Amniotic stem cell (primary cell): ENCODE results near the gene MFSD2A.
"Not testable (repeated sequence)": the region's sequence is repeated elsewhere in the genome, so short reads cannot be mapped to it uniquely, and the experiment has no call there.

Experiments
- DNase-seq: peaks from one replicate; lab custom pipeline; 2025; lab: John Stamatoyannopoulos, UW

Gene MFSD2A

DNA sequence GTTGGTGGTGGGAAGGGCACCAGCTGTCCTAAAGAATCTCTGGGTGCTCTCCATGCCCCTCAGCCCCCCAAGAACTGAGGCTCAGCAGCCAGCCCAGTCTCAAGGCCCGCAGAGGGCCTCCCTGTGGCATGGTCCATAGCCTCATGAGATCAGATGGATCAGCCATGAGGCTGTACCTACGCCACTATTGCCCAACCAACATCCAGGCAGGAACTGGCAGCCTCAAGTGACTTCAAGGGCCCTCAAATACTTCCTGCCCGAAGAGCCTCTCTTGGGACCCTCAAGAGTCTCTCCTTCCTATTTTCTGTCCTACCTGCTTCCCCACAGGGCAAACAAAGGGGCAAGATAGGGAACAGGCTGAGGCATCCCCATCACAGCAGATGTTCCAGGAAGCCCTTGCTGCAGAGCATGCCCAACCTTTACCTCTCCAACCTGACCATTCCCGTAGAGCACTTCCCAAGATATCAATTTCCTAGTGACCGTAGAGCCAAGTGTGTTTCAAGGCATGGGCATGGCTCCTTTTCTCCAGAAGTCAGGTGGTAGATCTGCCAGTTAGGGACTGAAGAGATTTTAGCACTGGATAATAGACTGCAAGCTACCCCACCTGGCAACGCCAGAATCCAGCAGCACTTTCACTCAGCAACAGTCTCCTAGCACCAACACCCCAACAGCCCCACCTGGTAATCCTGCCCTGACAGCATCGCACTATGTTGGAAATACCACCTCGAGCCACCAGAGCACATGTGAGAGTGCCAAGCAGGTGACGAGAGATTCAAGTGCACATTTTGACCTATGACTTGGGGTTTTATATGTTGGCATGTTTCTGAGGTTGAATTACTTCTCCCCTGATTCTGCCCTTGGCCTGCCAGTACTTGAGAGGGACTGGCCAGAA, 13.7 kb upstream of the MFSD2A start:
- no peak for DNase-seq

DNA sequence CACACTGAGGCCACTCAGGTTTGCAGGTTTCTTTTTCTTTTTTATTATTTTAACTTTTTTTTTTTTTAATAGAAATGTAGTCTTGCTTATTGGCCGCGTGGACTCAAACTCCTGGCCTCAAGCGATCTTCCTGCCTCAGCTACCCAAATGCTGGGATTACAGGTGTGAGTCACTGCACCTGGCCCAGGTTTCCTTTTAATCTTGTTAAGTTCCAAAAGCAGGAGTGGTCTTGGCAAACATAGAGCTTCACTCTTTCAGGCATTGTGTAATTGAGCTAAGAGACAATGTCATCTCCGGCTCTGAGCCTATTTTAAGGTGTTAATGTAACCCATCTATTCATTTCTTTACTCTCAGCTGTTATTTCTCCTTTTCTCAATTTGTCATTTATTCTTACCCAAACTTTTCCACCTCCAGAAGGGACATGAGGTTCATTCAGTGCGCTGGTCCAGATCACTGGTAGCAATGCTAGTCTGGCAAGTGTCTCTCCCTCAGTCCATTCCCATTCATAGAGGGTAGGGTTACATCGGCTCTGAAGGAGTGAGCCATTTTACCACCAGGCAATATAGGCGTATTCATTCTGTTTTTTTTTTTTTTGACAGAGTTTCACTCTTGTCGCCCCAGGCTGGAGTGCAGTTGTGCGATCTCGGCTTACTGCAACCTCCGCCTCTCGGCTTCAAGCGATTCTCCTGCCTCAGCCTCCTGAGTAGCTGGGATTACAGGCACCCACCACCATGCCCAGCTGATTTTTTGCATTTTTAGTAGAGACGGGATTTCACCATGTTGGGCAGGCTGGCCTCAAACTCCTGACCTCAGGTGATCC, 11.3 kb upstream of the MFSD2A start:
- DNase-seq = no peak

DNA sequence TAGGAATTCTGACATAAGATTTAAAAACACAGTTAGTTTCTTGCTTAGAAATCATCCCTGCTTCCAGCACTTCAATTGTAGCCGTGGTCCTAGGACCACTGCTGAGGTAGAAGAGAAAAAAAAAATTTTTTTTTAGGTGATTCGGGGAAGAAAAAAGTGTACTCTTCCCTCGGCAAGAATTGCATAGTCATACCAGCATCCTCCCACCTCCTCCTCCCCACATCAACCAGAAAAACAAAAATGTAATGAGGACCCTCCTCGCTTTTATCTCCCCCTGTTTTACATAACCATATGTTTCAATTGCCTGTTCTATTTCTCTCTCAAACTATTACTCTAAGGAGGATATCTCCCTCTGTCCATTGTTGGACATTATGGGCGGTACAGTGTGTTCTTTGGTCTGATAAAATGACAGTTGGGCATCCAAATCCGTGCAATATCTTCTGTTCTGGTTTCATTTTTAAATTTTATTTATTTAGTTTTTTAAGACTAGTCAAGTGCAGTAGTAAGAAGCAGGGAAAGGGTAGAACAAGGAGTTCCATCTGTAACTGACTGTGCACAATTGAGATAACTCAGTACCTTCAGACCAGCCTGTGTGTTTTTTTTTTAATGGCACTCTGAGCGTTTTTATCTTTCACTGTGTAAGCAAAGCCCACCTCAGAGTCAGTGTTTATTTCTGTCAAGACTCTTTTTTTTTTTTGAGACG, 10.4 kb upstream of the MFSD2A start:
- DNase-seq = no peak

DNA sequence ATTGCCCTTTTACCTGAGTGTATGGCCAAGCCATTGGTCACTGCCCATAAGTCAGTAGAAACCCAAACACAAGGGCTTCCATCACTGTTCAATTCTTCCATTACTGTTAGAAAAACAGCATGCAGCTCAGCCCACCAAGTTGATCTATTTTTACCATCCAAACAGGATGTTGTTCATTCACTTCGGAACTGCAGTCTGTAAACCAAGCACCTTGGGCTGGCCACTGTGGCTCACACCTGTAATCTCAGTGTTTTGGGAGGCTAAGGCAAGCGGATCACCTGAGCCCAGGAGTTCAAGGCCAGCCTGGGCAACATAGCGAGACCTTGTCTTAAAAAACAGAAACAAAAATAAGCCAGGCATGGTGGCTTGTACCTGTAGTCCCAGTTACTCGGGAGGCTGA, 8.7 kb upstream of the MFSD2A start:
- no peak for DNase-seq

DNA sequence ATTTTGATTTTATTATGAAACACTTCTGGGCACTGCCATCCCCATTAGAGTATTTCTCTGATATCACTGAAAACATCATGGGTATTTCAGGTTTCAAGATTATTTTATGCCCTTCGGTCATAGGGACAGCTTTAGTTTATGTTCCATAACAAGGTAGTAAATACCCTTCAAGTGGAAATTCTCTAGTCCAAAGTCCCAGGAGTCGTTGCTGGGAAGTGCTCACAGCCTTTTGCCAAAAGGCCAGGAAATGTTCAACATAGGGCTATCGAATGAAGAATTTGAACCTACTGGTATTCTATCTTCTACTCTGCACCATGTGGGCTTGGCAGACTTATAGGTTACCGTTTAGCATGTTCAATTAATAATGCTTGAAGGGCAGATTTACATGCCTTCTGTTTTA, 7.7 kb upstream of the MFSD2A start:
- no peak for DNase-seq

DNA sequence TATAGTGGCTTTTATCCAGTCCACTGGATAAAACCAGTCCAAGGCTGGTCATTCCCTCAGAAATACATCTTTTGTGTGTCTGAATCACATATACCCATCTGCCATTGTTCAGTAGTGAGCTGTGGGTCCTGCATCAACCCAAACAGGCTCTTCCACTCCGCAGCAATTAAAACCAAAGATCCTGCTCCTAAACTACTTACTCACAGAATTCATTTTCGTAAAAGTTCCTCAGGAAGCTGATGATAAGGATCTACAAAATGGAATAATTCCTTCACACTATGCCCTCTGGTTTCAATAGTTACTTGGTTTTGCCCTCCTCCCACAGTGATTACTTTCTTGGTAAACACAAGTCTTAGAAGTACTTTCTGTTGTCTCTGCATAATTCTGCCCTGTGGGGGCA, 5.1 kb upstream of the MFSD2A start:
- no peak for DNase-seq

DNA sequence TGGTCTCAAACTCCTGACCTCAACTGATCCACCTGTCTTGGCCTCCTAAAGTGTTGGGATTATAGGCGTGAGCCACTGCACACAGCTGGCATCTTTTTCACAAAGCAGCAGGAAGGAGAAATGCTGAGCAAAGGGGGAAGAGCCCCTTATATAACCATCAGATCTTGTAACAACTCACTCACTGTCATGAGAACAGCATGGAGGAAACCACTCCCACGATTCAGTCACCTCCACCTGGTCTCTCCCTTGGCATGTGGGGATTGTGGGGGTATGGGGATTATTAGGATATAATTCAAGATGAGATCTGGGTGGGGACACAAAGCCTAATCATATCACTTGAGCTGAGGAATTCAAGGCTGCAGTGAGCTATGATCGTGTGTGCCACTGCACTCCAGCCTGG, 3.0 kb upstream of the MFSD2A start:
- no peak for DNase-seq

DNA sequence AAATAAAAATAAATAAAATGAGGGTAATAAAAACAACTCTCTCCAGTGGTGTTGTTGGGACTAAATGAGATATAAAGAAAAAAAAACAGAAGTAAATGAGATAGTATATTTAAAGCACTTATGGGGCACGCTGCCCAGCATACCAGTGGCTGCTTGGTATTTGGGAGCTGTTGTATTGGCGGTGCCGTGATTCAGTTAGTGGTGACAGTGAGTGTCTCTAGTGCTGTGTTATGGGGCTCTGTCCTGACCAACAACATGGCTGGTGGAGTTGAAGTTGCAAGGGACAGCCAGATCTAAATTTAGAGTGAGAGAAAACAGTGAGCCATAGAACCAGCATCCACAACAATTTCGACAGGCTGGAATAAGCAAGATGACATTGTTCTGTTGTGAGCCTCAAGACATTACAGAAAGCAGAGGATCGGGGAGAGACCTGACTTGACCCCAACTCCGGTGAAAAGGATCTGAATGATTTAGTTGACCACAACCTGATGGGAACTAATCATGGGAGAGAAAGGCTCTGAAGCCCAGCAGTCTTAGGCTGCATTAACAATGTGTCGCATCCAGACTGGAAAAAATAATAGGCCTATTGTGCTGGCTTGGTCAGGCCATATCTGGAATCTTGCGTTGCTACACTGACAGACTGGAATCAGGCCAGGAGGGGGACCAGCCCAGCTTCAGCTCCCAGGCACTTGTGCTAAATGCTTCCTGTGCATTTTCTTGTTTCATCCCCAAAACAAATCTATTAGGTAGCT, 2.4 kb upstream of the MFSD2A start:
- DNase-seq = no peak

DNA sequence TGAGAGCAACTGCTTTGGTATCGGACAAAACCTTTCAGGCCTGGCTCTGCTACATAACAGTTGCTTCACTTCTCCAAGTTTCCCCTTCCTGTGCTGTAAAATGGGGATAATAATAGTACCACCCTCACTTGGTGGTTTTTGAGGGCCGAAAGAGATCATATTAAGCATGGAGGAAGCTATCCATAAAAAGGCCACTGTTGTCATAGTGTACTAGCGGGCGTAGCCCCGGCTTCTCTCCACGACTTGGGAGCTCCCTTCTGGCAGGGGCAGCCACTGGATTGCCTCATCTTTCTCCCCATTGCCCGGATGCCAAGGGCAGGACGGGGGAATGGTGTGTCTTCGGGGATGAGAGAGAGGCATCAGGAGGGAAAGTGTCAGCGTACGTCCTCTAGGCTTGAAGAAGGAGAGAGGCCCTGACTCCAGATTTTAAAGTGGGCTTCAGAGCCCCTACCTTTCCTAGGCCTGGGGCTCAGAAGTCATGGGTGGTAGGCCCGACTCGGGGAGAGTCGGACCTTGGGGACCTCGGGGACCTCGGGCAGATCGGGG, 548 bp upstream of the MFSD2A start:
- no peak for DNase-seq

DNA sequence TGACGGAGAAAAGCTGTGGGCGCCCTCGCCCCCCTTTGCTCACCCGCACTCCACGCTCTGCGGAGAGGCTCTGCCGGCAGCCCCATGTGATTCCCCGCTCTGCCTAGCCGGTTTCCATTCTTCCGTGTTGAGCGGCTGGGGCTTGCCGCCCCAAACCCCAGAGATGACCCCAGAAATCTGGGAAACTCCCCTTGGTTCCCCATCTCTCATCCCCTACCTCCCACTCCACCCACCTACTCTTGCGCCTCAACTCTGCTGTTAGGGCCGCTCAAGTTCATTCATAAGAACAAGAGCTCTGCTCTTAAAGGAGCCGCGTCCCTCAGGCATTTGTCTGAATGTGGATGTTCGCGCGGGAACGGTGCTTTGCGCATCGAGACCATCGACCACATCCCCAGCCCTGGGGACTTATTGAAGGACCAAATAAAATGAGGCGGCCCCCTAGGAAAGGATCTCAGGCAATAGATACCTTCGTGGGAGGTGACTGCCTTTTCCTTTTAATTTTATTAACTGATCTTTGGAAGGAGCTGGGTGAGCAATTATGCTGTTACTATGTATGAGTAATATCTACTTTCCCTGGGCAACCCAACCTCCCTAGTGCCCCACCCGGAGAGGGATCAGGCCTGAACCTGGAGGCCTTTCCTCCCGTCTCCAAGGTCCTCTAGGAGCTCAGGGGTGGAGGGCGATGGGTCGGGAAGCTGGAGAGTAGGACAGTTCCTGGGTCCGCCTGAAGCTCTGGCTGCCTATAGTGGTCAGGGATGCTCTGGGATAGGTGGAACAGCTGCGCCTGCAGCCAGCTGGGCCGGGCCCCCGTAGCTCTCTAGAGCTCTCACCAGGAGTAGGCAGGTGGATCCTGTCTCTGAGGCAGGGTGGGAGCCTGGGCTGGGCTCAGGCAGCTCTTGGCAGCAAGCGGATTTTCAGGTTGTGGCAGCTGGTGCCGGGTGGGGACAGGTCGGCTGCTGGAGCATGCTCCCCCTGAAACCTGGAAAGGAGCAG, 898 bp downstream of the MFSD2A start:
- DNase-seq = peak; percentile 11

DNA sequence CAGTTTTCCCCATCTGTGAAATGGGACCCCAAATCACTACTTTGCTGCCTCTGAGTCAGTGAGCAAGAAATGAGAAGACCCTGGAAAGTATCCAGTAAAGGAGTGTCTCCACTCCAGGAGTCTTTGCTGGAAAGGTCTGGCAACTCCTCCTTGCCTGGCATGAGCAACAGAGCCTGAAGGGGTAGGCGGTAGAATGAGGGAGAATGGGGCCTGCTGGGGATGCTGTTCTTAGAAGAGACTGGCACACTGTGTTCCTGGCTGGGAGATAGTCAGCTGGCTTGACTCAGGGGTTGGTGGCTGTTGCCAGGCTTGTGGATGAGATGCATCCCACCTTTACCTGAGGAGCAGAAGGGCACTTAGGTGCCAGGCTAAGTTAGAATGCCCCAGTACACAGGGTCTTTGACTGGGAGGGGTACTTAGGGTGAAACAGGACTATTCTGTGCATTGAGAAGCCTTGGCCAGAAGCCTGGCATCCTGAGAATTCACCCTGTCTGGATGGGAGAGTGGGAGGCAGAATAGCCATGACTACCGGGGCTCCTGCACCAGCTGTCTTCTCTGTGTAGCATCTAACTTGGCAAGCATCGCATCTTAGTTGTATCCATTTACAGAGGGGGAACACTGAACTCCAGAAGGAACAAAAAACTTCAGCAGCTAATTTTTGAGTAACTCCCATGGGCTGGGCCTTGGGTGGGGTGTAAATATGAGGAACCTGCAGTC, 2.5 kb downstream of the MFSD2A start:
- no peak for DNase-seq

DNA sequence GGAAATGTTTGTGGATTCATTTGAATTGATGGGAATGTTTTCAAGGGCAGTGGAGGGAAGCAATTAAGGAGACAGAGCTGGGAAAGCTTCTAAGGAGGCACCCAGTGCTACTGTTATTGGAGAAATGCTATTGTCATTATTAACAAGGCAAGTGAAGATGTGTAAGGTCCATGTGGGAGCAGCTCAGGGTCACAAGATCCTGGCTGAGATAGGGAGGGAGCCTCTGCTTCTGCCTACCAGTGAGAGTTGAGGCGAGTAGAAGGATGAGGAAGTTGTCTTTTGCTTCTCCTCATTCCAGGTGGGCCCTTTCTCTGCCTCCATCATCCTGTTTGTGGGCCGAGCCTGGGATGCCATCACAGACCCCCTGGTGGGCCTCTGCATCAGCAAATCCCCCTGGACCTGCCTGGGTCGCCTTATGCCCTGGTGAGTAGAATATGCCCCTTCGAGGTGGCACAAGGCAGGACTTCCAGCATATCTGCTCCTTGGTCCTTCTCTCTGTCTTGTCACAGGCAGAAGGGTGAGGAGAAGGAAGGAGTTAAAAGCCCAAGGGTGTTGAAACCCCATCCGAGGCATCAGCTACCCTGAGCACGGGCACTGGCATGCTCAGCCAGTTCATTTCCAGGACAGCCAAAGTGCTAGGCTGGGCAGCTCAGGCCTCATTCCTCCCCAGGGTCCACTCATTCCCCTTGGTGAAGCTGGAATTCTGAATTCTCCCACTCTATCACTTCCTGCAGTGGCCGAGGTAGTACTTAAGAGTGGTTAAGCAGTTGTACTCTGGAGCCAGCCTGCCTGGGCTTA, 3.7 kb downstream of the MFSD2A start:
- DNase-seq = no peak

DNA sequence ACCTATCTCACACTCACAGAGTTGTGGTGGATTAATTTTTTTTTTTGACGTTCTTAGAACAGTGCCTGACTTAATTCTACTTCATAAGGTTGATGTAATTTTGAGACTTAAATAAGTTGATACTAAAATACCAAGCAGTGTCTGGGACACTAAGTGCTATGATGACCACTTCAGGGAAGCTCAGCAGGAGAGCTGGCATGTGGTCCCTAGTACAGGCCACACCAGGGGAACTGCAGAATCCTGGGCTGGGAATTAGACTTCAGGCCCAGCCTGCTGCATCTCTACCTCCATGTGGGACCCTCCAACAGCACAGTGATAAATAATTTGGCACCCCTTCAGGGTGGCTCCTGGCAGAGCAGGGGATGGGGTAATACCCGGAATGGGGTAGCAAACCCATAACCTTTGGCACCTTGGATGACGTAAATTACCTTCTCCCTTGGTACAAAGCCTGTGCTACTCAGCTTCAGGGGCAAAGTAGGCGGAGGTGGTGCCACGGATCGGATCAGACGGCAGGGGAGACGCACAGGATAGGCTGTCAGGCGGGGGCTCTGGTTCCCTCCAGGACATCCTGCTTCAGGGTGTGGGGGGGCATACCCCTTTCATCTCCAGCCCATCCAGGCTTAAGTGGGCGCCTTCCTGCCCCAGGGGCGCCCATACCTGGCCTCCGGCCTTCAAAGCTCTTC, 4.8 kb downstream of the MFSD2A start:
- no peak for DNase-seq

DNA sequence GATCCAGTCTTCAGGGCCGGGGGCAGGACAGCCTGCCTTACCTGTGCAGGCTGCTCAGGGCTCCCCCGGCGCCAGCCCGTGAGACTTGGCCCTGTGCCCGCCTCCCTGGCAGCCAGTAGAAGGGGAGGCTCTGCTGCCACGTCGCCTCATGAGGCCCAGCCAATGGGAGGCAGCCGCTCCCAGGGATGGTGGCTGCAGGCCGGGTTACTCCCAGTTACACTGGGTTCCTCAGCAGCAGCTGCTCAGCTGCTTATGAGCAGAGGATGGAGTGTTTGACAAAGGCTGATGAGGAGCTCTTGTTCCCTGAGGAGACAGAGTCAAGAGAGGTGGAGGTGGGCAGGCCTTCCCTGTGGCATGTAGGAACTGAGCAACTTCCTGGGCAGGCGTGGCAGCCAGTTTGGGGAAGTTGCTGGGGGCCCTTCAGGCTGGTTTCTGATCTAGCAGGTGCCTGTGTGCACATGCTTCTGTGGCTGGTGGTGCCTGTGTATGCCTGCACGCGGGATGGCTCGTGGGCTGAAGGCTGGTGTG, 5.5 kb downstream of the MFSD2A start:
- no peak for DNase-seq

DNA sequence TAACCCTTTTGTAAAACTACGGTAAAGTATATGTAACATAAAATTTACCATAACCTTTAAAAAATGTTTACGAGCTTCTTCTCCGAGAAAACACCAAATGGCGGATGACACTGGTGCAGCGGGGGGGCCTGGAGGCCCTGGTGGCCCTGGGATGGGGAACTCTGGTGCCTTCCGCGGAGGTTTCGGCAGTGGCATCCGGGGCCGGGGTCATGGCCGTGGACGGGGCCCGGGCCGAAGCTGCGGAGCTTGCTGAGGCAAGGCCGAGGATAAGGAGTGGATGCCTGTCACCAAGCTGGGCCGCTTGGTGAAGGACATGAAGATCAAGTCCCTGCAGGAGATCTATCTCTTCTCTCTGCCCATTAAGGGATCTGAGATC, 7.5 kb downstream of the MFSD2A start:
- no peak for DNase-seq

DNA sequence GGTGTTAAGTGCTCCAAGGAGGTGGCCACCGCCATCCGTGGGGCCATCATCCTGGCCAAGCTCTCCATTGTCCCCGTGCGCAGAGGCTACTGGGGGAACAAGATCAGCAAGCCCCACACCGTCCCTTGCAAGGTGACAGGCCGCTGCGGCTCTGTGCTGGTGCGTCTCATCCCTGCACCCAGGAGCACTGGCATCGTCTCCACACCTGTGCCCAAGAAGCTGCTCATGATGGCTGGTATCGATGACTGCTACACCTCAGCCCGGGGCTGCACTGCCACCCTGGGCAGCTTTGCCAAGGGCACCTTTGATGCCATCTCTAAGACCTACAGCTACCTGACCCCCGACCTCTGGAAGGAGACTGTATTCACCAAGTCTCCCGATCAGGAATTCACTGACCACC, 8.0 kb downstream of the MFSD2A start:
- DNase-seq = not testable (repeated sequence)

DNA sequence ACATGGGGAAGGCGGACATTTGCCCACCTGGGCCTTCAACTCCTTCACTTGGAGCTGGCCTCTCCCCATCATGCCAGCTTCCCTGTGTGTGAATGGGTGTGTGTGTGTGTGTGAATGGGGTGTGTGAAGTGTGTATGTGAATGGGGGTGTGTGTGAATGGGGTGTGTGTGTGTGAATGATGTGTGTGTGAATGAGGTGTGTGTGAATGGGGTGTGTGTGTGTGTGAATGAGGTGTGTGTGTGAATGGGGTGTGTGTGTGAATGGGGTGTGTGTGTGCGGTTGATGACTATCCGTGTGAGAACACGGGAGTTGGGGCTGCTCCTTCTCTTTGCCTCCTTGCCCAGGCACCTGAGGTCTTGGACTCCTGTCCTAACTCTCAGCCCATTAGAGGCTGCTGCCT, 9.6 kb downstream of the MFSD2A start:
- DNase-seq = no peak

DNA sequence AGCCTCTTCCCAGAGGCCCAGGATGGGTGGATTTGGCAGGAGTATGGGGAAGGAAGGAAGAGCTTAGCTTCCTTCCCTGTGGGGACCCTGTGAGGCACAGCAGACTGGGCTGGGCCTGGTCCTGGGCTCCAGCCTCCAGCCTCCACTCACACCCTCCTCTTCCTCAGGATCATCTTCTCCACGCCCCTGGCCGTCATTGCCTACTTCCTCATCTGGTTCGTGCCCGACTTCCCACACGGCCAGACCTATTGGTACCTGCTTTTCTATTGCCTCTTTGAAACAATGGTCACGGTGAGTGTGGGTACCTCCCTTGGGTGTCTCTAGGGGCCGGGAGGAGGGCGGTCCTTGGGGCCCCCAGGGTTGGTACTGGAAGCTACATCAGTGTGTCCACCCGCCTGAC, 10.1 kb downstream of the MFSD2A start:
- DNase-seq = no peak
